NCI-H1105 (cell line): ENCODE data around the gene ANLN.

Experiments used
- DNase-seq: peaks from one replicate; lab custom pipeline; 2025; lab: John Stamatoyannopoulos, UW

ANLN gene, protein sequence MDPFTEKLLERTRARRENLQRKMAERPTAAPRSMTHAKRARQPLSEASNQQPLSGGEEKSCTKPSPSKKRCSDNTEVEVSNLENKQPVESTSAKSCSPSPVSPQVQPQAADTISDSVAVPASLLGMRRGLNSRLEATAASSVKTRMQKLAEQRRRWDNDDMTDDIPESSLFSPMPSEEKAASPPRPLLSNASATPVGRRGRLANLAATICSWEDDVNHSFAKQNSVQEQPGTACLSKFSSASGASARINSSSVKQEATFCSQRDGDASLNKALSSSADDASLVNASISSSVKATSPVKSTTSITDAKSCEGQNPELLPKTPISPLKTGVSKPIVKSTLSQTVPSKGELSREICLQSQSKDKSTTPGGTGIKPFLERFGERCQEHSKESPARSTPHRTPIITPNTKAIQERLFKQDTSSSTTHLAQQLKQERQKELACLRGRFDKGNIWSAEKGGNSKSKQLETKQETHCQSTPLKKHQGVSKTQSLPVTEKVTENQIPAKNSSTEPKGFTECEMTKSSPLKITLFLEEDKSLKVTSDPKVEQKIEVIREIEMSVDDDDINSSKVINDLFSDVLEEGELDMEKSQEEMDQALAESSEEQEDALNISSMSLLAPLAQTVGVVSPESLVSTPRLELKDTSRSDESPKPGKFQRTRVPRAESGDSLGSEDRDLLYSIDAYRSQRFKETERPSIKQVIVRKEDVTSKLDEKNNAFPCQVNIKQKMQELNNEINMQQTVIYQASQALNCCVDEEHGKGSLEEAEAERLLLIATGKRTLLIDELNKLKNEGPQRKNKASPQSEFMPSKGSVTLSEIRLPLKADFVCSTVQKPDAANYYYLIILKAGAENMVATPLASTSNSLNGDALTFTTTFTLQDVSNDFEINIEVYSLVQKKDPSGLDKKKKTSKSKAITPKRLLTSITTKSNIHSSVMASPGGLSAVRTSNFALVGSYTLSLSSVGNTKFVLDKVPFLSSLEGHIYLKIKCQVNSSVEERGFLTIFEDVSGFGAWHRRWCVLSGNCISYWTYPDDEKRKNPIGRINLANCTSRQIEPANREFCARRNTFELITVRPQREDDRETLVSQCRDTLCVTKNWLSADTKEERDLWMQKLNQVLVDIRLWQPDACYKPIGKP

DNA sequence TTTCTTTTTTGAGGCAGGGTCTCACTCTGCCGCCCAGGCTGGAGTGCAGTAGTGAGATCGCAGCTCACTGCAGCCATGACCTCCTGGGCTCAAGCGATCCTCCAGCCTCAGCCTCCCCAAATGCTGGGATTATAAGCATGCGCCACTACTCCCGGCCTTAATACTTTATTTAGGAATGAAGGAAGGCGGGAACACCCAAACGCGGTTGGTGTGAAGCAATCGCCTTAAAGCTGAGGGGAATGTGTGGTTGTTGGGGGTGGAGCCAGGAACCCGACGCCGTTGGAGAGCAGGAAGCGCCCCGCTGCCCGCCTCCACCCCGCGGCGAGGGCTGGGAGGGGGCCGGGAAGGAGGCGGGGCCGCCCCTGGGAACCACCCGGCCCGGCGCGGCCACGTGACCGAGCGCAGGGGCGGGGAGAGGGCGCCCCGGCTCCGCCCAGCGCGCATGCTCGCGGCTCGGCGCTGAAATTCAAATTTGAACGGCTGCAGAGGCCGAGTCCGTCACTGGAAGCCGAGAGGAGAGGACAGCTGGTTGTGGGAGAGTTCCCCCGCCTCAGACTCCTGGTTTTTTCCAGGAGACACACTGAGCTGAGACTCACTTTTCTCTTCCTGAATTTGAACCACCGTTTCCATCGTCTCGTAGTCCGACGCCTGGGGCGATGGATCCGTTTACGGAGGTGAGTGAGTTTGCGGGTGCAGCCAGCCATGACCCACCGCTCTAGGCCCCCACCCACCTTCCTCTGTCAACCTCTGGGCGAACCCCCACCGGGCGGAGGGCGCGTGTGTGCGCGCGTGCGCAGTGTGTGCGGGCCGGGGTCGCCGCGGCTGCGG, at the start of gene ANLN:
Gene ANLN, plus strand, starts transcription at position 492 of the 828 bp plus-strand sequence. Its CDS starts 165 bp downstream, at position 657.
- DNase-seq = peak; percentile 89

DNA sequence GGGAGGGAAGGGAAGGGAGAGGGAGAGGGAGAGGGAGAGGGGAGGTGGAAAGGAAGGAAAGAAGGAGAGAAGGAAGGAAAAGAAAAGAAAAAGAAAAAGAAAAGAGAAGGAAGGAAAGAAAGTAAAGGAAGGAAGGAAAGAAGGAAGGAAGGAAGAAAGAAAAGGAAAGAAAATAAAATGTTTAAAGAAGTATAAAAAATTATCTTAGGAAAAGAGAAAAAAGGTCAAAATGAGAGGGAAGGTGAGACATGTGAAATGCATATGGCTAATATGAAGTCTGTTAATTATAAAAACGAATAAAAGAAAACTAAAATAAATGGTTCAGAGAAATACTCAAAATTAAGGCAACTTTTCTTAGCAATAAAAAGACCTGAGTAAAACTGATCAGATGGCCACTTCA, 46.1 kb upstream of the ANLN start:
- no peak for DNase-seq

GRCh38 chr7:36344622-36345021, 45.0 kb upstream of the ANLN start:
- no peak for DNase-seq

DNA sequence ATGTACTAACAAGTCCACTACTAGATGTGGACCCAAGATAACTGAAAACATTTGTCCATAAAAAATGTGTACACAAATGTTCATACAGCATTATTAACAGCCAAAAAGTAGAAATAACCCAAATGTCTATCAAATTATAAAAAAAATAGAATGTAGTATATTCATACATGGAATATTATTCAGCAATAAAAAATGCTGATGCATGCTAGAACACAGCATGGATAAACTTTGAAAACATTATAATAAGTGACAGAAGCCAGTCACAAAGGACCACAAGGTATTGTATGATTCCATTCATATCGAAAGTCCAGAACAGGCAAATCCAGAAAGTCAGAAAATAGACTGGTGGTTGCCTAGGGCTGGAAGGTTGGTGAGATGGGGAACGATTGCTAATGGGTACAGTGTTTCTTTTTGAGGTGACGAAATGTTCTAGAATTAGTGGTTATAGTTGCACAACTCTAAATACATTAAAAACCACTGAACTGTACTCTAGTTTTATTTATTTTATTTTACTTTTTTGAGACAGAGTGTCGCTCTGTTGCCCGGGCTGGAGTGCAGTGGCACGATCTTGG, 43.3 kb upstream of the ANLN start:
- DNase-seq = no peak

GRCh38 chr7:36348256-36348655, 41.4 kb upstream of the ANLN start:
- no peak for DNase-seq

- no peak for DNase-seq
Measured at GRCh38 chr7:36348771-36349170, 40.9 kb upstream of the ANLN start.

- DNase-seq = no peak
Measured at GRCh38 chr7:36349626-36350025, 40.0 kb upstream of the ANLN start.

DNA sequence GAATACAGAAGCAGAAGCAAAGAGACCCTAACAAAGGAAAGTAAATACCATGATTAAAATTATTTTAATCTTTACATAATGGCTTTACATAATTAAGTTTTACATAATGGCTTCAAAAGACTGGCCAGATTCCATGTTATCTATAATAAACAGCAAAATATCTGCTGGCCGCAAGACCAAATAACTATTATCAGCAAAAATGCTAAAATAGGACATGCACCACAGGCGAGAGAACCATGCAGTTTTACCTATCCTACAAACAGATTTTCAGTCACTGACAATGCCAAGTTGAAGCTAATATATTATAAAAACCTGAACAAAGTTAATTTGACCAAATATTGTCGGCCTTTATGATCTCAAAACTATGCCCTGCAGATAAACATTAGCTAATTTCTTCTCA, 34.2 kb upstream of the ANLN start:
- DNase-seq = no peak

GRCh38 chr7:36357054-36357453, 32.6 kb upstream of the ANLN start:
- DNase-seq = no peak

GRCh38 chr7:36358589-36358988, 31.1 kb upstream of the ANLN start:
- no peak for DNase-seq

- DNase-seq = no peak
Measured at GRCh38 chr7:36360244-36360643, 29.4 kb upstream of the ANLN start.

GRCh38 chr7:36361227-36361626, 28.4 kb upstream of the ANLN start:
- DNase-seq = no peak

GRCh38 chr7:36363515-36363914, 26.1 kb upstream of the ANLN start:
- no peak for DNase-seq

GRCh38 chr7:36366005-36366717, 23.5 kb upstream of the ANLN start:
- no peak for DNase-seq

DNA sequence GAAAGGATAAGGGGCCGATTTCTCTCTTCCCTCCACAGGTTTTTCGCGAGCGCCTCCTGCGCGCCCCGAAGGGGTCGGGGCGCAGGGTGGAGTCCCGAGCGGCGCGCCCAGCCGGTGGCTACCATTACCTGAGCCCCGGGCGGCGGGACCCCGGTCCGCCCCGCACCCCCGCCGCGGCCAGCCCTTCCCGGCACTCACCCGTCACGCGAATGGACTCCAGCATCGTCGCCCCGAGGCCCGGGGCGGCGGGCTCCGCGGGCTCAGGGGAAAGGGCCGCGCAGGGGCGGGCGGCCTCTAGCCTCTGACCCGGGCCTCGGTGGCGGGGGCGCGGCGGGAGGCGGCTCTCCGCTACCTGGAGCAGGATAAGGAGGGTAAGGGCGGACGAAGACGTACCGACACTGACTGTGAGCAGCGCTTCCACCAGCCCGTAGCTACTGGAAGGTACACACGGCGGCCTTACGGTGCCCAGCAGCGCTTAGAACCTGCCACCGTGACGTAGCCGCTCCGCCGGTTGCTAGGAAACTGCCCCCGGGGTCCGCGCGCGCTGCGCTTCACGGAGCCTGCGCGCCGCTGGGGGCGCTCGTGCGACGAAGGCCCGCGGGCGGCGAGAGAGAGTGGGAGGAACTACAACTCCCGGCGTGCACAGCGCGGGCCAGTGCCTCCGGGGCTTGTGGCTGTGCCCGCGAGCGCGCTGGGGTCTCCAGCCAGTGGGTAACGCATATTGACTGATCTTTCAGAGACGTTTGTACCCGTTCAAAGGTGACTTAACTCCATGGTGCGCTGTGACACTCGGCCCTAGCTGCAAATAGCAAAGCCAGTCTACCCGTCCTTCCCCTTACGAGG, 22.7 kb upstream of the ANLN start:
- DNase-seq = peak; percentile 92

GRCh38 chr7:36367561-36368077, 22.0 kb upstream of the ANLN start:
- no peak for DNase-seq

DNA sequence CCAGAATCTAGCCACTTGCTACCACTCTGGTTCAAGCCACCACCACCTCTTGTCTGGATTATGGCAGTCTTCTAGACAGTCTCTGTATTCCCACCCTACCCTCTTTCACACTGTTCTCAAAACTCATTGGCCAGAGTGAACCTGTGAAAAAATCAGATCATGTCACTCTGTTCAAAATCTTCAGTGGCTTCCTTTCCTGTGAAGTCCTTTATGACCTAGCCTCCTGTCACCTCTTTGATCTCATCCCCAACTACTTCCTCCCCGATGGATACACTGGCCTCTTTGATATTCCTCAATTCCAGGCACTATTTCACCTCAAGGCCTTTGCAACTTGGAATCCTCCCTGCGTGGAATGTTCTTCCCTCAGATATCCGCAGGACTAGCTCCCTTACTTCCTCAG, 21.2 kb upstream of the ANLN start:
- DNase-seq = no peak

DNA sequence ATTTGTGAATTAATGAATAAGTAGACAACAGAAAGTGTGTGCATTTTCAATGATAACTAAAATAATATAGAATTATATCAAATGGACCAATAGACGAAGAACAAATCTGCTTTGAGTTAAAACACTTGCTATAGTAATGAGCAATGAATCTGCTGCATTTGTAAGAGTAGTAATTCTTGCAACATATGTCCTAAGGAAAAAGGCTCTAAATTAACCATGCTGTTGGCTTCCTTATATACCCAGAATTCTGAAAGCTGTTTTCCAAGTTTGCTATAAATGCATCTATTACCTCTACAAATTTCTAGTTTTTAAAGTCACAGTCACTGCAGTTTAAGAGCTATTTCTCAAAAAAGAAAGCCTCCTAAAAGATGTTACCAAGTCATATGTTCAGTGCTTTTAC, 20.5 kb upstream of the ANLN start:
- no peak for DNase-seq

GRCh38 chr7:36370046-36370445, 19.6 kb upstream of the ANLN start:
- no peak for DNase-seq

- no peak for DNase-seq
Measured at GRCh38 chr7:36372156-36372555, 17.5 kb upstream of the ANLN start.
